ENCODE data around the gene MAP2K6.

DNA sequence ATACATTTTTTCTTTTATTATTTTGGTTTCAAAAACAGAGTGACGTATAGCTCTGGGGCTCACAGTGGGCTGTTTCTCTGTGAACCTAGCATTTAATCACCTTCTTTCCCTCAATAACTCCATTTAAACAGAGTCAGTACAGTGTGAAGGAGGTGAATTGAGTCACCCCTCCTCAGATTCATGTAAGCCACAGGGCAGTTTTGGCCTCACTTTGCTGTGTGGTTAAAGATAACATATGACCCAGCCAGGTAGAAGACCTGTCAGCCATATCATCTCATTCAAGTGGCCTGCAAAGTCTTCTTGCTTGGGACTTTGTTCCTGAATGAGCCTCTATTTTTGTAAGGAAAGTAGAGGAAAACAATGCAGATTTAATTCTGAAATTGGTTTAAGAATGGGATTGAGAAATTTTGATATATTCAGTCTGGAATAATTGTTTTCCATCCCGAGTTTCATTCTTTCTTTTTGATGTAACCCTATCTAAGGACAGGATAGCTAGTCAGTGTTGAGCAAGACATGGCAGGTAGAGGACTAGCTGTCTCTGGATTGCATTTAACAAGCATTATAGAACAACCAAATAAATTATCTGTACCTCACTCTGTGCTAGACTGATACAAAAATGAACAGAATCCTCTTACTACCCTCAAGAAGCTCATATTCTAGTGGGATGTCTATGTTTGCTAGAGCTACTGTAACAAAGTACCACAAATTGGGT lies 13.1 kb downstream of the MAP2K6 start:
- TF ChIP-seq POLR2A (IDR thresholded peaks at IDR 0.05): no peak
- TF ChIP-seq, protein P1, sequence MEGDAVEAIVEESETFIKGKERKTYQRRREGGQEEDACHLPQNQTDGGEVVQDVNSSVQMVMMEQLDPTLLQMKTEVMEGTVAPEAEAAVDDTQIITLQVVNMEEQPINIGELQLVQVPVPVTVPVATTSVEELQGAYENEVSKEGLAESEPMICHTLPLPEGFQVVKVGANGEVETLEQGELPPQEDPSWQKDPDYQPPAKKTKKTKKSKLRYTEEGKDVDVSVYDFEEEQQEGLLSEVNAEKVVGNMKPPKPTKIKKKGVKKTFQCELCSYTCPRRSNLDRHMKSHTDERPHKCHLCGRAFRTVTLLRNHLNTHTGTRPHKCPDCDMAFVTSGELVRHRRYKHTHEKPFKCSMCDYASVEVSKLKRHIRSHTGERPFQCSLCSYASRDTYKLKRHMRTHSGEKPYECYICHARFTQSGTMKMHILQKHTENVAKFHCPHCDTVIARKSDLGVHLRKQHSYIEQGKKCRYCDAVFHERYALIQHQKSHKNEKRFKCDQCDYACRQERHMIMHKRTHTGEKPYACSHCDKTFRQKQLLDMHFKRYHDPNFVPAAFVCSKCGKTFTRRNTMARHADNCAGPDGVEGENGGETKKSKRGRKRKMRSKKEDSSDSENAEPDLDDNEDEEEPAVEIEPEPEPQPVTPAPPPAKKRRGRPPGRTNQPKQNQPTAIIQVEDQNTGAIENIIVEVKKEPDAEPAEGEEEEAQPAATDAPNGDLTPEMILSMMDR (IDR thresholded peaks at IDR 0.05): no peak

Measured in Peyer's patch (tissue), 4 donors.